Measurements from ENCODE around the gene NT5DC2. TPM values are rescaled to one million over a fixed set of nuclear protein-coding genes. Genes with fewer than 3 reads are reported as not detected.
A peak's percentile ranks its signal among the peaks of the same experiment; 100 is the strongest.

The NT5DC2 gene
- 421 TPM for polyA plus RNA-seq (2013, experiment 1 of 2; ENCODE audit: insufficient read length)
- 417 TPM for polyA plus RNA-seq (2013, experiment 2 of 2; ENCODE audit: insufficient read length)

- peak; percentile 85 for DNase-seq
These were observed at the start of gene NT5DC2 for GRCh38 chr3:52533623-52534280. Gene NT5DC2 (minus strand): TSS chr3:52533857. CDS start chr3:52533737, 120 bp downstream.

GRCh38 chr3:52574056-52574965 lies 40.7 kb upstream of the NT5DC2 start:
- no peak for DNase-seq

- no peak for DNase-seq
These were observed 38.6 kb upstream of the NT5DC2 start for GRCh38 chr3:52572221-52572620.

GRCh38 chr3:52570076-52570475 lies 36.4 kb upstream of the NT5DC2 start:
- peak; percentile 33 for DNase-seq

GRCh38 chr3:52568069-52568468 lies 34.4 kb upstream of the NT5DC2 start:
- no peak for DNase-seq

- no peak for DNase-seq
These were observed 30.3 kb upstream of the NT5DC2 start for GRCh38 chr3:52563984-52564383.

GRCh38 chr3:52561028-52561747 lies 27.5 kb upstream of the NT5DC2 start:
- DNase-seq: peak; percentile 13

GRCh38 chr3:52558436-52558835 lies 24.8 kb upstream of the NT5DC2 start:
- no peak for DNase-seq

GRCh38 chr3:52557011-52557960 lies 23.6 kb upstream of the NT5DC2 start:
- no peak for DNase-seq

GRCh38 chr3:52555056-52555455 lies 21.4 kb upstream of the NT5DC2 start:
- peak; percentile 26 for DNase-seq

GRCh38 chr3:52554026-52554755 lies 20.5 kb upstream of the NT5DC2 start:
- DNase-seq: no peak

GRCh38 chr3:52552089-52552488 lies 18.4 kb upstream of the NT5DC2 start:
- DNase-seq: no peak

- DNase-seq: no peak
These were observed 17.5 kb upstream of the NT5DC2 start for GRCh38 chr3:52551118-52551517.

GRCh38 chr3:52547143-52547542 lies 13.5 kb upstream of the NT5DC2 start:
- DNase-seq: no peak

- DNase-seq: no peak
These were observed 12.6 kb upstream of the NT5DC2 start for GRCh38 chr3:52546111-52546901.

- DNase-seq: no peak
These were observed 11.3 kb upstream of the NT5DC2 start for GRCh38 chr3:52544937-52545336.

GRCh38 chr3:52541050-52541449 lies 7.4 kb upstream of the NT5DC2 start:
- no peak for DNase-seq

GRCh38 chr3:52539010-52539653 lies 5.5 kb upstream of the NT5DC2 start:
- DNase-seq: no peak

GRCh38 chr3:52537726-52538421 lies 4.2 kb upstream of the NT5DC2 start:
- no peak for DNase-seq

Measured in fibroblast of skin of abdomen (primary cell).